ENCODE data around the gene PARD6B. TPM values are rescaled to one million over a fixed set of nuclear protein-coding genes. Genes with fewer than 3 reads are reported as not detected.
"Not testable (repeated sequence)": the region's sequence is repeated elsewhere in the genome, so short reads cannot be mapped to it uniquely, and the experiment has no call there.

Gene PARD6B
- total RNA-seq, 1 donor from 2014 or later, result 27.0 TPM

GRCh38 chr20:50799176-50799889 lies 68.0 kb downstream of the PARD6B start:
- no peak for DNase-seq (ENCODE audit: low spot score)

DNA sequence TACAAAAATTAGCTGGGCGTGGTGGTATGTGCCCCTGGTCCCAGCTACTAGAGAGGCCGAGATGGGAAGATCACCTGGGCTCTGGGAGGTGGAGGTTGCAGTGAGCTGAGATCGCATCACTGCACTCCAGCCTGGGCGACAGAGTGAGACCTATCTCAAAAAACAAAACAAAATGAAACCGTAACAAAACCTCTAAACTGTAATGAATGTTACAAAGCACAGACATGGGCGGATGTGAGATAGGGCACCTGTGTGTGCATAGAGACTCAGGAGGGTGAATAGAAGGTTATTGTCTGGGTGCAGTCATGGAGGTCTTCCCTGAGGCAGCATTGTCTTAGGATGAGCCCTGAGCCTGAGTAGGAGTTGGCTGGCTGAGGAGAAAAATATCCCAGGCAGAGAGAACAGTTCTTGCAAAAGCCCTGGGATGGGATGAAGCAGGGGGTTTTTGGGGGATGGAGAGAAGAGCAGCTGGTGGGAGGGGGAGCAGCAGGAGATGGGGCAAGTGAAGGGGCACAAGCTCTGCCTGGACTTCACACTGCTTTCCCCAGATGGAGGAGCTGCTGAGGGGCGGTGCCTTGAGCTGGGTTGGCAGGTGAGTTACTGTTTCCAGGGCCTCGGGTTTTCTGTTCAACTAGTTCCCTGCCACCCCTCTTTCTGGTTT lies 68.6 kb downstream of the PARD6B start:
- no peak for DNase-seq (ENCODE audit: low spot score)

DNA sequence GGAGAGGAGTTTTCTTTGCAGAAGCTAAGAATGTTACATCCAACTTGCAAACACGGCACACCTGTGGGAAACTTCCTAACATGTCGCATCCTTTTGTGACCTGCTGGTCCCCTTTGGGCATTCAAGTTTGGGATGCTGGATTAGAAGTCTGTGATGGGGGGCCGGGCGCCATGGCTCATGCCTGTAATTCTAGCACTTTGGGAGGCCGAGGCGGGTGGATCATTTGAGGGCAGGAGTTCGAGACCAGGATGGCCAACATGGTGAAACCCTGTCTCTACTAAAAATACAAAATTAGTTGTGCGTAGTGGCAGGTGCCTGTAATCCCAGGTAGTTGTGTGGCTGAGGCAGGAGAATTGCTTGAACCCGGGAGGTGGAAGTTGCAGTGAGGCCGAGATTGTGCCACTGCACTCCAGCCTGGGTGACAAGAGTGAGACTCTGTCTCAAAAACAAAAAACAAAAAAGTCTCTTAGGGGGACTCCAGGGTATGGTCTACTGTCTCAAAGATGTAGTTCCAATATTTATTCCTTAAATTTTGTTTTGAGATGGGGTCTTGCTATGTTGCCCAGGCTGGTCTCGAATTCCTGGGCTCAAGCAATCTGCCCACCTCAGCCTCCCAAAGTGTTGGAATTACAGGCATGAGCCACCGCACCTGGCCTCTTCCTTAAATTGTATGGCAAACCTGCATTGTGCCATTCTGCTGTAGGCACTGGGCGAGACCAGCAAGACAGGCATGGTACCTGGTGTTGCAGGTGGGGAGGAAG lies 69.8 kb downstream of the PARD6B start:
- DNase-seq (ENCODE audit: low spot score), result not testable (repeated sequence)

DNA sequence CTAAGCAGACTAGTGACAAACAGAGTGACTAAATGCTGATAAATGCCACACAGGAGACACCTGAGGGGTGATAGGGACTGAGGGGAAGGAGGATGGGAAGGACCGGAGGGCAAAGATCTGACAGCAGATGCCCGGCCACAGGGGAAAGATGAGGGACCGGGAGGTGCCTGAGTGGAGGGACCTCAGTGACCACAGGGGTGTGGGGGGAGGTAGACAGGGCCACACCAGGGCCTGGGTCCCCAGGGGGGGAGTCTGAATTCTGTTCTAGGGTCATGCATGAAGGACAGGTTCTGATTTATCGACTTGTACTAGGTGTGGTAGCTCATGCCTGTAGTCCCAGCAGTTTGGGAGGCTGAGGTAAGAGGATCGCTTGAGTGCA lies 70.4 kb downstream of the PARD6B start:
- no peak for DNase-seq (ENCODE audit: low spot score)

DNA sequence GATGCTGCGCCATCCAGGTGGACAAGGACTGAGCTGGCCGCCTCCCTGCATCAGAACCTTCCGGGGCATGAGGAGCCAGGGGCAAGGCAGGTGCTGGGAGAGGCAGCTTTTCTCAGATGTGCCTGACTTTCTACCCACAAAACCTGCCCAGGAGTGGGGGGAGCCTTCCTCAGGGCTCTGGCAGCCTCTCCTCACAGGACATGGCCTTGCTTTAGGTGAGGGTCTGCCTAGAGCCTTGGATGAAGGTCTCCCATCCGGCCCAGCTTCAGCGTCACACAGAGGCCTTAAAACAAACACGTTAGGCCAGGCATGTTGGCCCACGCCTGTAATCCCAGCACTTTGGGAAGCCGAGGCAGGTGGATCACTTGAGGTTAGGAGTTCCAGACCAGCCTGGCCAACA lies 70.9 kb downstream of the PARD6B start:
- DNase-seq (ENCODE audit: low spot score), result no peak

DNA sequence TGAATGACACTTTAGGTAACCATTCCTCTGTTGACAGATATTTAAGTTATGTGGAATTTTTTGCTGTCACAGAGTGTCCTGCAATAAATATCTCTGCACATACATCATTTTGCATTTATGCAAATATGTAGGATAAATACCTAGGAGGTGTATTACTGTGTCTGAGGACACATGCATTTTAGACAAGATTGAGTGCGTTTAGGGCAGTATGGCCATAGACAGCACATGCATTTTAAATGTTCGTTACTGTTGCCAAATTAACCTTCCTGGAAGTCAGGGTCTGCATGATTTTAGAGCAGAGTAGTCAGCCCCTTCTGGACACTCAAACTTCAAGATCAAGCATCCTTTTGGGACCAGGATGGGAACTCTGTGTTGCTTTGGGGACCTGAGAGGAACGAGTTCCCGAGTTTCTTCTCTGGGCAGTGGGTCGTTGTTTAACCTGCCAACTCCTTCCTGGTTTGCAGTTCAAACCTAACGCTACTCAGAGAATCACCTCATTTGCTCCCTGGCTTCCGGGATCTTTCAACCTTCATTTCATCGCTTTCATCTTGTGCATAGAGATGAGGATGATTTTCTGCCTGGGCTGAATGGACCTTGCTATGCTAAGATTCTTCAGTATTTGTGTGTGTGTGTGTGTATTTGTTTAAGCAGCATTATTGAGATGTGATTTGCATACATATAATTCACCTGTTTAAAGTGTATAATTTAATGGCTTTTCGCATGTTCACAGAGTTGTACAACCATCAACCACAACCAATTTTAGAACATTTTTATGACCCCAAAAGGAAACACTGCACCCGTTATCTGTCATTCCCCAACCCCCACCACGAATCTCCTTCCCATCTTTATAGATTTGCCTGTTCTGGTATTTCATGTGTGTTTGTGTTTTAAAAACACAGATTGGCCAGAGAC lies 73.3 kb downstream of the PARD6B start:
- DNase-seq (ENCODE audit: low spot score), result no peak

DNA sequence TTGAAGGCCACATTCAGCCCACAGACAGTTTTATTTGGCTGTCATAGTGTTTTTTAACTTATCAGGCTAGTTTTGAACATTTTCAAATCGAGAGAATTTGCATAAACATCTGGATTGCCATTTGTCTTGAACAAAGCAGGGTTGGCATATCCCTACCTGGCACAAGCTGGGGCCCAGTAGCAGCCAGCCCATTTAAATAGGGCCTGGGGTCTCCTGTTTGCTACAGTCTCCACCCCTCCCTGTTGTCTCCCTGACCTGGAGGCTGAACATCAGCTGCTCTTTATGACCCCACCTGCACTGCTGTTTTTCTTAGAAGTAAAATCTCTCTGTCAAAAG lies 73.9 kb downstream of the PARD6B start:
- DNase-seq (ENCODE audit: low spot score), result no peak

DNA sequence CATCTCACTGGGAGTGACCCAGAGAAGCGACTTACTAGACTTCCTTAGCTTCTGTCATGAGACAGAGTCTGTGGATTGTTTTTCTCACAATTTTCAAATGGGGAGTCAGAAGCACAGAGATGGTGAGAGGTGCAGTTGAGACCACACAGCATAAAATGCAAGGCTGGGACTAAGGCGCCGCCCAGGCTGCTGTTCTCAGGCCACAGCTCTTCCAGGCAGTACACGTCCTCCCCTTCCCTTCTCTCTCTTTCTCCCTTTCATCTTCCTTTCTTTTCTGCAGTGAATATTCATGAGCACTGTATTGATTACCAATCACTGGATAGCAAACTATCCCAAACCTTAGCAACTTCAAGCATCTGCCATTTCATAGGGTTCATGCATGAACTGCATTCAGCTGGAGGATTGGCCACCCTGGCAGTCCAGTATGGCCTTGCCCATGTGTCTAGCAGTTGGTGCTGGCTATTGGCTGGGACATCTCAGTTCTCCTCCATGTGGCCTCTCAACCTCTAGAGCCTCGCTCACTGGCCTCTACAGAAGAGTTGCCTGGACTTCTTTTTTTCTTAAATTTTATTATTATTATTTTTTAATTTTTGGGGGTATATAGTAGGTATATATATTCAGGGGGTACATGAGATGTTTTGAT lies 74.9 kb downstream of the PARD6B start:
- DNase-seq (ENCODE audit: low spot score), result no peak

Other genes starting within 250 kb of the PARD6B start
- gene PTPN1, start 221.2 kb upstream of the PARD6B start, total RNA-seq, result 33.6 TPM
- gene RIPOR3, start 40.0 kb upstream of the PARD6B start, total RNA-seq, result 5.0 TPM
- 12.2 TPM for gene BCAS4, start 63.5 kb downstream of the PARD6B start, total RNA-seq
- 127 TPM for gene ADNP, start 199.9 kb downstream of the PARD6B start, total RNA-seq
- 41.8 TPM for gene DPM1, start 227.0 kb downstream of the PARD6B start, total RNA-seq
- 6.5 TPM for gene MOCS3, start 227.2 kb downstream of the PARD6B start, total RNA-seq